Measurements from ENCODE around the gene NAV2.

Gene NAV2

DNA sequence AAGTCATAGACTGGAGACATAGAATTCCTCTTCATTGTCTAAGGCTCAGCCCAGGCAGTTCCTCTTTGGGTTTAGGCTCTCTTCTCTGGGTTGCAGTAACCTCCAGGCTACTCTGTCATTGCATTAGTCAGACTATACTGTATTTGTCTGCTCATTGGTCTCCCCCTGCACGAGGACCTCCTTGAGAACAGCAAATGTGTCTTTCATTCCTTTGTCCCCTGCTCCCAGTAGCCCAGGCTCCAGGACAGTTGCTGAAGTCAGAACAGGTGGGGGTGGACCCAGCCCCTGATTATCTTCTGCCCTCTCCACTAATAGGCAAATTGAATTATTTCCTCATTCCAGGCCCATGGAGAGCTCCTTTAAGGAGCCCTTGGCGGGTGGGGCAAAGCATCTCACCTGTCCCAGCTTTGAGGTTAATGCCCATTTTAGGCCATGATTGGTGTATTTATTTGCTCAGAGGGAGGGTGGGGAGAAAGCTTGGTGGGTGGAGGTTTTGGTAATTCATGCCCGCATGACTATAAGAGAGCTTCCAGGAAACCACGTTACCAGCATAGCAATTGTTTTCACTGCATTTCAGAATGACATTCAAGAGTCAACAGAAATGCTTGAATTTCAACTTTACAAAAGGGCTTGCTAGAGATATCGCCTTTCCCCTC lies 40.9 kb downstream of the NAV2 start:
- DNase-seq, result no peak

DNA sequence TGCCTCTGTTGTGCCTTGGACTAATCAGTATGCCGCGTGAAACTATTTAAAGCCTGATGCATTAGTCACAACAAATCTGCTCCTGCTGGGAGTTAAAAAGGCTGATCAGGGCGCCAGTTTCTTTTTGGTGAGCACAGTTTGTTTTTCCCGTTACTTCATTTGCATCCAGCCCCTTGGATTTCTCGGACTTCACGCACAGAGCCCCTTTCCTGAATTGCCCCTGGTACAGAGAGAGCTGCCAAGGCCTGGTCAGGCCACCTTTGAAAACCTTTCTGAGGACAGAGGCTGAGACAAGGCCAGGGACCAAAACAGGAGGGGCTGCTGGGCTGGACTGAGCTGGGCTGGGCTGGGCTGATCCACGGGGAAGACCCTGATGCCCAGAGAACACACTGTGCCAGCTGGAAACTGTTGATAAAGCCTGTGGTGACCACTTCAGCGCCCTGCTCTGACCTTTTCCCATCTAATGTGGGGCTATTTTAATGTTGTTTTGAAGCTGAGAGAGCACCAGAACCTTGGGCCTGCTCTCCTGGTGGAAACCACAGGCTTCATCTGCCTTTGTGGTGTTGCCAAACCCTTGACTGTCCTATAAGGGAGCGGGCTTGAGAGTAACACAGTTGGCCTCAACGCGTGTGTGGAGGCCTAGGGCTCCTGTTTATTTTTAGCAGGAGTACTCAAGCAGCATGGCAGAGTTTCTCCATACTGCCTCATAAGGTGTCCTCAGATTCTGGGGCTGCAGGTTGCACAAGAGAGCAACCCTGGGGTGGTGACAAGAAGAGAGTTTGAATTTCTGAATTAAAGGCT lies 44.2 kb downstream of the NAV2 start:
- DNase-seq, result no peak

DNA sequence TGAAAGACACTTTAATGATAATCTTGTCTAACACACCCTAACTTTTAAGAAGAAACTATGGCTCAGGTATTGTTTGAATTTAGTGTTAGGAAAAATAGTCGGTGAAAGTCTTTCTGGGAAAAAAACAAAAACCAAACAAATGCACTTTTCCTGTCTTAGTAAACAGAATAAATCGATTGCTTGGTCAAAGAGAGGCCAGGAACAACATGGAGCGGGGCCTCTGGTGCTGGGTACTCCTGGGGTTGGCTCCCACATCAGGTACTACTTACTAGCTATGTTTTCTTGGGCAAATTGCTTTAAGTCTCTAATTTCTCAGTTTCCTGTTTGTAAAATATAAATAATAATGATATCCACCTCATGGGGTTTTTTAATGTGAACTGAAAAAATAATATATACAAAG lies 46.8 kb downstream of the NAV2 start:
- no peak for DNase-seq

DNA sequence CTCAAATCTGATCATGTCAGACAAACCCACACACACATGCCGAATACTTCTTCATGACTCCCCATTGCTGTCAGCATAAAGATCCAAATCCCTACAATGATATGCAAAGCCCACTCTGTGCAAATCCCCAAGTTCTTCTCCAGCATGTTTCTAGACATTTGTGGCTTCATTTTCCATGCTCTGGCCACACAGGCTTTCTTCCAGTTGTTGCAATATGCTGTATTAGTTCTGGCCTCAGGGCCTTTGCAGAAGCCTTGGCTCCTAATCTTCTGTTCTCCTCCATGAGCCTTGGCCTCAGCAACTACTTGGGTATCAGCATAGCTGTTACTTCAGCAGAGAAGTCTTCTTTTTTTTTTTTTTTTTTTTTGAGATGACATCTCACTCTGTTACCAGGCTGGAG lies 49.6 kb downstream of the NAV2 start:
- no peak for DNase-seq

DNA sequence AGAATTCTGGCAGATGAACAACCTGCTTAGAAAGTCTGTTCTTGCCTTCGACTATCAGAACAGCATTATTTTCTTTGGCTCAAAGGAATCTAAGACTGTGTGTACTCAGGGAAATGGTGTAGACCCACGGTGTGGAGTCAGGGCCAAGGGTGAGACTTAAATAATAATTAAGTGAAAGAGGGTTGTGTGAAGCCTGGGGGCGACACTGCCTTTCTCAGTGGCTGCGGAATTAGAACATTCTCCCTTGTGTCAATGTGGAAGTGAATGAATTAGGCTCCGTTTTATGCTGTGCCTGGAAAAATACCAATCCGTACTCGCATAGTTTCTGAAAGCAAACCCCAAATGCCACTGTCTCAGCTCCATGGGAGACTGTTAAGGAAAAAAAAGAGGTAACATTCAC lies 50.7 kb downstream of the NAV2 start:
- no peak for DNase-seq

DNA sequence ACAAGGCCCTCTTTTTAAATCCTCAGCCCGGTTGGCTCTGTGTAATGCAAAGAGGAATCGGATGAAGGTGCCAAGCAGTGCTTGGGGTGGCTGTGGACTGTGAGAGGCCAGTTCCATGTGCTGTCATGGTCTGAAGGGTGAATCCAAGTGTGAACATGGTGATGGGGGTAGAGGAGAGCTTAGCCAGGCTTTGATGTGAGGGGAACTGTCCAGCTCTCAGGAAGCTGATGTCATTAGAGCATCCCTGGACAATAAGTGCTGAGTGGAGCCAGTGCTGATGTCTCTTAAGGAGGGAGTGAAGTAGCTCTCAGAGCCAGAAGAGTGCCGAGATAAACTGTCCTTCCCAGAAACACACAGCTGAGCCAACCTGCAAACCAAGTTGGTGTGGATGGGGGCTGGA lies 53.6 kb downstream of the NAV2 start:
- DNase-seq, result no peak

DNA sequence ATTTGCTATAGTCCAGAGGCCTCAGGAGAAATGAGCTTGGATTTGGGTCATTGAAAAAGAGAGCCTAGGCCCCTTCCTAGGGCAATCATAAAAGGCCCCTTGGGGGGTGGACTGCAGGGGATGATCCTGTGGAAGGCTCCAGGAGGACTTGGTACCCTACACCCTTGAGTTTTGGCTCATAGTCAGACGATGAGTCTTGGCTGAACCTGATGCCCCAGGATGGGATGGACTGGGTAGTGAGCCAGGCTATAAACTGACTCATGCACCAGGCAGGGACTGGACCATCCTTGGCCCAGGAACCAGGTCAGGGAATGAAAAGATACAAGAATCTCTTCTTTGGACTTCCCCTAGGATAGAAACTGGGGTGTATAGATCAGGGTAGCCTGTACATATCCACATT lies 54.2 kb downstream of the NAV2 start:
- DNase-seq, result no peak

DNA sequence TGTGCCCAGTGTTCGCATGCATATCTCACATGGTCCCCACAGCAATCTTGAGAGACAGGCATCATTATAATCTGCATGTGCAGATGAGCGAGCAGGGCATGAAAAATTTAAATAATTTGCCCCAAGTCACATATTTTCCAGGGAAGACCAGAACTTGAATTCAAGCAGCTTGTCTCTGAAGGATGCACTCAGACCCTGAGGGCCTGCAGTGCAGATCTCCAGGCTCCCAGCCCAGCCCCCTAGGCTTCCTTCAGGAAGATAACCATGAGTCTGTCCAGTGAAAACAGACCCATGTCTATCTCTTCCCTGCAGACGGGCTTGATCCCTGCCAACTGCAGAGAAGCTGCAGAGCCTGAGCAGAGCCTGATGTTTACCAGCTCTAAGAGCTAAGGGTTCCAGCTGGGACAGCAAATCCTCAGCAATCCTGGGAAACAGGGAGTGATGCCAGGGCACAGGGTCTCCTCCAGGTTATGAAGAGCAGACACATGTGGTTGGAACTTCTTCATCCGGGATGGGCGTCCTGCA lies 55.1 kb downstream of the NAV2 start:
- DNase-seq, result no peak

DNA sequence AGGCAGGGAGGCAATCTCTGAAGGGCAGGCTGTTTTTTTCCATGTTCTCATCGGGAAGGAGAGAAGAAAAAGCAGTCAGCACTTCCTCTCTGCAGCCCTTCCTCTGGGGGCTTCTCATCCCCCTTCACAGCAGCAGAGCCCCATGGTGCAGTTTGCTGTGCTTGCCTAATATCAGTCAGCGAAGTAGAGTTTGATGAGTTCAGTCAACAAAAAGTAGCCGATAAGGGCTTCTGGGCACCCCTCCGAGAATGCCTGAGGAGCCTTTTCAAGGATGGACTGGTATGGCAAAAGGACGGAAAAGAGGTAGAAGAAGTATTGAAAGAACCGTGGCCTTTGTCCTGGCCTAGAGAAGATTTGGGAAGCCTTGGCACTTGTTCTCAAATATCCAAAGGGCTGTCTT lies 55.6 kb downstream of the NAV2 start:
- DNase-seq, result no peak

DNA sequence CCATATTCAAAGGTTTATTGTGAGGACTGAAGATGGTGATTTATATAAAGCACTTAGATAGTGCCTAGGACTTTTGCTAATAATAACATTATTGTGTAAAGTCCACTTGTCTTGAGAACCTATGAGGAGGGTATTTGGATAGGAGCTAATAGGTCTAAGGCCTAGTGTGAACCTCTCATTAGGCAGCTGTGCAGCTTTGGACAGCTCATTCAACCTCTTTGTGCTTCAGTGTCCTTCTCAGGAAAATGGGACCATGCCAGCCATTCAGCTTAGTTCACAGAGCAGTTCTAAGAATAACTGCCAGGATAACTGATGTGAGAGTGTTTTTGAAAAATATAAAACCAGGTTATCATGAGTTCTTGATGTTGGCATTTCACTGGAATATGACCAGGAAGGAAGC lies 56.2 kb downstream of the NAV2 start:
- no peak for DNase-seq

DNA sequence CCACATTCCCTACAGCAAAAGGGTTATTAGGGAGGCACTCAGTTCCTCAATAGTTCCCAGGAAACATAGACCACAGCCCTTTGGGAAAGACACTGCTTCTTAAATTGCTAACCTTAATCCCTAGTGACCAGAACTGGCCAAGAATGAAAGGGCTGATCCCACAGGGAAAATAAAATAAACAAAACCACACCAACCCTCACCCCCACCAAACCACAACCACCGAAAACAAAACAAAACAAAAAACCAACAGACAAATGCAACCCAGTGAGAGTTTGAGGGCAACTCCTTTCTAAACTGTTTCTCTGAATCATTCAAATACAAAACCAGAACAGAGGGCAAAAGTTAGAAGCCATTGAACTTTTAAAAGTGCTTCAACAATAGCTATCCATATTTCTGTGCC lies 57.2 kb downstream of the NAV2 start:
- no peak for DNase-seq

DNA sequence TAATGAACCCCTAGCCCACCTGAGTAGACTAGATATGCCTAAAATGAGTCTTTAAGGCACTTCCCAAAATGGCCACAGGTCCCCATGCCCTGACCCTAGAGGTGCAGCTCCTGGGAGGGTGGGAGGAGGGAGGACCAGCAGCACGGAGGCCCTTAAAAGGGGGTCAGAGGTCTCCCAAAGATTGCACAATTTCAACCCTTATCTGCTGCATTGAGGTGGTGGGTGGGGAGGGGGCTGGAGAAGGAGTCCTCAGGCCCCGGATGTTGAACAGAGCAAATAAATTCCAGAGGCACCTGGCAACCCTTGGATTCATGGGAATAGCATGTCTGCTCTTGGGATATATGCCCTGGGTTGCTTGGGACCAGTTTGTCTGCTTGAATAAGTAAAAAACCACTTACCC lies 57.6 kb downstream of the NAV2 start:
- no peak for DNase-seq

DNA sequence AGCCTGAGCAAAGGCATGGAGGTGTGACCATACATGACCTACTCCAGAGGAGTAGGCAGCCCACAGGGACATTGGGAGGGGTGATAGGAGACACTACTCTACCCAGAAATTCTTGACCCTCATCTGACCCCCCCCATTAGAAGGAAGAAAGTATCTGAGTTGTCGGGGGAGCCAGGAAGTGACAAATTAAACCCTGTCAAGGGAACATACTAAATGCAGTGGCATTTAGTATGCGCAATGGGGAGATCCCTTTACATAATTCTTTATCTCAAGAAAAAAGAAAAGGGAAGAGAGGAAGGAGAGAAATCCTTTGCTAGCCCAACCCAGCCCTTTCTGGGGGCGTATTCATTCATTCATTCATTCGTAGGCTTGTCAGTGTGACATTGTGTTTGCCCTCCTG lies 58.8 kb downstream of the NAV2 start:
- no peak for DNase-seq

DNA sequence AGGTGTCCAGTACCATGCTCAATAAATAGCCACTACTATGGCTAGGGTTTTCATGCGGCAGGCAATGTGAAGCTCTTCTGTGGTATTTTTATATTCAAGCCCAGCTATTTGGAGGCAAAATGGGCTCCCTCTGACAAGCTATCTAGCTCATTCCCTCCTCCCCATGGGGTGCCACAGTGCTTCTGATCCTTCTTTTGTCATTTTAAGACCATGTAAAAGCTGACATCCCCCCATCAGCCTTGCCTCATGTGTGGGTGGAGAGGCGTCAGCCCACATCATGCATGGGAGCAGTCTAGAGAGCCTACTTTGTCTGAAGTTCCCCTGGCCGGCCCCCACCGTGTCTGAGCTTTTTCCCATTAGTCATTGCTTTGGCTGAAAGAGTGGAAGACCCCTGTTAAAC lies 59.8 kb downstream of the NAV2 start:
- no peak for DNase-seq

DNA sequence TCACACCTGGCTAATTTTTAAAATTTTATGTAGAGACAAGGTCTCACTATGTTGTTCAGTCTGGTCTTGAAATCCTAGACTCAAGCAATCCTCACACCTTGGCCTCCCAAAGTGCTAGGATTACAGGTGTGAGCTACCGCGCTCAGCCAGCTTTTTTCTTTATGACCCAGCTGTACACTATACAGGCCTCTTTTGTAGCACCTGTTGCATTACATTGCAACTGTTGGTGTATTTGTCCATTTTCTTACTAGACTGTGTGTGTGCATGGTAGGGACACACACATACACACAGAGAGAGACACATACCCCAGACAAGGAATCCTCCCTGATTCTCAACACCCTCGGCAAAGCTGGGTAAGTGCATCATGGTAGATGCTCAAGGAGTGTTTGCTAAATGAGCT lies 61.7 kb downstream of the NAV2 start:
- DNase-seq, result no peak

DNA sequence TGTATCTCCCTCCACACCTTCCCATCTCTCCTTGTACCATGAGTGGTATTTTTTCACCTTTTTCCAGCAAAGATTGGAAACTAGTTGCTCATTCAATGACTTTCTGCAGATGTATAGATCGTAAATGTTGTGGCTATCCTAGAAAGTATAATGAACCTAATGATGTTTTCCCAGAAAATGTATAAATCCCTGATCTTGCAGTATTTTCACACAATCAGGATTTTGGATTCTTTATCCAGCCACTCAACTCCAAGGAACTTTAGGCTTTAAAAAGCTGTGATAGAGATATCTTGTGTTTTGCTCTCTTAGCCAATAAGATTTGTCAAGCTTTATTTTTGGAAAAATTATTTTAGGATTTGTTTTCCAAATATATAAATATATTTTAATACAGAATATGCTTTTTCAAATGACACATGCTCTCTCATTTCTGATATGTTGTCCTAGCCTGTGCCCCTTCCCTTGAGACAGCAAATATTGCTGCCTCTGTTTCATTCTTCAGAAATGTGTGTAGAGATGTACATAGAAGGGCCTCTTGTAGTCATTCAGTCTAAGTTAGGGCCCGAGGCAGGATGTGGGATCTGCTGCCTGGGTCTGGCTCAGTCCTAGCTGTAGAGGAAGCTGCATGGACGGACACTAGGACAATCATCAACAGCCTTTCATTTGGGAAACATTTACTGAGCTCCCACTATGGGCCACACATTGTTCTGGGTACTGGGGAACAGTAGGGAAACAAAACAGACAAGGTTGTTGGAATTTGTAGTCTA lies 62.4 kb downstream of the NAV2 start:
- DNase-seq, result no peak

DNA sequence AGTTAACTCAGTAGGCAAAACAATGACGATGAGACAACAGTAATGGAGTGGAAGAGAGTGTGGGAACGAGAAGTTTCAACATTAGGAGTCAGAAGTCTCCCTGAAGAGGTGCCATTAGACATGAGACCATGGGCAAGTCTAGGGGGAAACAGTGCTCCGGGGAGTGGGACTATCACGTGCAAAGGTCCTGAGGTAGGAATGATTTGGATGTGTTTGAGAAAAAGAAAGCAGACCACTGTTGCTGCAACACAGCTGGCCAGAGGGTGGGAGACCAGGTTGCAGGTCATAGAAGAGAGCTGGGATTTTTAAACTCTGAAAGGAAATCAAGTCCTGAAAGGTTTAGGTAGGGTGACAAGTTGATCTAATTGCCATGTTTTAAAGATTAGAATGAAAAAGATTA lies 63.0 kb downstream of the NAV2 start:
- DNase-seq, result no peak

DNA sequence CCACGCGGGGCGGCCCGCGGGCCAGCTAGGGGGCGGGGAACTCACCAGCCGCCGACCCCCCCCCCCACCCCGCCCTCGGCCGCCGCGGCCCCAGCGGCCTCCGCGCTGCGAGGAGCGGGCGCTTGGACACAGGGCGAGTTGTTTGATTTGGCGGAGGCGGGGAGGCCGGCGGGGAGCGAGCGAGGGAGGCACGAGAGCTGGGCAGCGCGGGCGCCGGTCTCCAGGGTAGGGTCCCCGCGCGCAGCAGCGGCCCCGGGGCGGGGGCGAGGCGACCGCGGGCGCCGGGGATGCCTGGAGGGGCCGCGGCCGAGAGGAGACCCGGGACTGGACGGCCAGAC lies 64.4 kb downstream of the NAV2 start:
- DNase-seq, result no peak

DNA sequence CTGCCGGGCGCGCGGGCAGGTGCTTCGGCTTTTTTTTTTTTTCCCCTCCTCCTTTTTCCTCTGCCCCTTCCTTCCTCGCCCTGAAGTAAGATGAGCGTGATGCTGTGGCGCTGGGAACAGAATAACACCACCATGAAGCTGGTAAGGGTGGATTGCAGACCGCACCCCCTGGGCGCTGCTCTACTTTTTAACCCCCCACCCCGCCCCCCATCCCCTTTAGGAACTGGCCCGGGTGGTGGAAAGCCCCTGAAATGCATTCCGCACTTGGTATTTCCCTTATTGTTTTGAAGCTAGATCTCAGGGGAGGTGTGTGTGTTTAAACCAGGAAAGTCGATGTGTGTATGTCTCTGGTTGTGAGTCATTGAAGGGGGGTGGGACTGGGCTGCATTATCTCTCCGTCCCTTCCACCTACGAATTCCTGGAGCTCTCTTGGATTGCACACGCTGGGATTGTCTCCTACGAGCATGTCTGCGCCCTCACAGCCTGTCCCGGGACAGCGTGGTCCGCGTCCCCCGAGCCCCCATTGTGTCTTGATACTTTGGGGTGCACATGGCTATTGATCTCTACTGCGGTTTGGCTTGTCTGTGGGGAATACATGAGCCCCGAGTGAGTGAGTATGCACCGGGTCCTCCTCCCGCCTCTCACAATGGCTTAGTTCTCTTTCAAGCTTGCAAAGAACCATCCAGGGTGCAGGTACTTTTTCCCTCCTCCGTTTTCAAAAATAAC lies 64.9 kb downstream of the NAV2 start:
- peak in 1 of 2 donors; percentile 18 for DNase-seq

DNA sequence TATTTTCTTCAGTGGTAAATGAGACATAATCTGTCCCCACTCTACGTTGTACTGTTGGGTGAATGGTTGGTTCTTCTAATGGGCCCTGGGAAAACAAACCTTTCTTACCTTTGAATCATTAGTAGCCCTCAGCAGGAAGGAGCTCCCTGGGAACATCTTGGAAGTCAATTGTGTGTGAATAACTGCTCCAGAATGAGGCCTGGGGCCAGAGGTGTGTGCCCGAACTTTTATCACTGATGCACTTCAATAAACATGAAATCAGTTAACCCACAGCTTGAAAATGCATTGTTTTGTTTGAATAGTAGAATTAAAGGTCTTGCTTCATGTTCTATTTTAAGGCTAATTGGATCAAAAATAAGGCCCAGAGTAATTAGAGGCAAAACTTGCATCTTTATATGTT lies 67.1 kb downstream of the NAV2 start:
- DNase-seq, result no peak

DNA sequence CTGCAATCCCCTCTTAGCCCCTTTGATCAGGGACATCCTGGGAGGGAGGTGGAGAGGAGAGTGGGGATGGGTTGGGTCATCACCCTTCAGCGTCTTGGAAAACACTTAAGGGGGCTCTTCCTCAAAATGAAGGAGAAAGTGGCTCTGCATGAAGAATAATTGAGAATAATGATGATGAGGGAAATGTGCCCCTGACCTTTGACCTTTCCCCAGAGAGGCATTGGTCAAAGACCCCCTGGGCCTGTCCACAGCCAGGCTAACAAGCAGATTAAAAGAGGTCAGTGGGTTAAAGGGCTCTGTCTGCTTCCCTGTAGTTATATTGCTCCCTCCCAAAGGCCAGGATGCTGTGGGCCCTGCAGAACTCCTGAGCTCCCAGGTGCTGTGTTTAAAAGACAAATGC lies 68.7 kb downstream of the NAV2 start:
- DNase-seq, result no peak

DNA sequence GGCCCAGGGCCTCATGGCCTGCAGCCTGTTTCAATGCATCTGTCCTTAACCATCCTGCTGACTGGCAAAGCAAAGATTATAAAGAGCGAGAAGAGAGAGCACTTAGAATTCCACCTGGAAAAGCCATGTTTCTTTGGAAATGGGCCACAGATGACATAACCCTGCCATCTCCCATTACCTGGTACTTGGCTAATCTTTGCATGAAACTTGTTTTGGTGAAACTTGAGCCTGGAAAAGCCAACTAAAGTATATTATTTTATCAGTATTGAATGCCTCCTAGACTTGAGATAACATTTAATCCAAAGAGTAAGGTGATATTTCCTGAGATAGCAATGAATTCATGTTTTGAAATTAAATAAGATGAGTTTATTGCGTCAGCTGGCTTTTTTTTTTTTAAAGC lies 72.6 kb downstream of the NAV2 start:
- DNase-seq, result no peak

DNA sequence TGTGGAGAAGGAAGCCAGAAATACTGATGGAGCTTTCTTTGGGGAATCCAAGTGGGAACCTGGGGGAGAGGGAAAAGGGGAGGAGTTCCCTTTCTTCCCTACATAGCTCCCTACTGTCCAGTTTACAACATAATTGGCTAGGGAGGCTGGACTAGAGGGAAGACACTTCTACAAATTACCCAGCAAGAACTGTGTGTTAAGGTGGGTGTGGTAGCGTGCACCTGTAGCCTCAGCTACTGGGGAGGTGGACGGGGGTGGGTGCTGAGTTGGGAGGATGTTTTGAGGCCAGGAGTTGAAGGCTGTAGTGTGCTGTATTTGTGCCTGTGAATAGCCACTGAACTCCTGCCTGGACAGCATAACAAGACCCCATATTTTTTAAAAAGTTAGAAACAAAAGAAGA lies 74.0 kb downstream of the NAV2 start:
- DNase-seq, result no peak
